OCI-LY1 (cell line): ENCODE results near the gene TLR4.

Experiments
- CTCF ChIP-seq: fragments of 200-600 bp; sonication (generic), shearing (Covaris generic); IDR thresholded peaks from 2 replicates; pipeline ENCODE4 v1.5.1; 2017; ENCODE audit warnings: mild to moderate bottlenecking, antibody characterized with exemption, low read length, moderate library complexity, mixed read lengths
- EZH2 ChIP-seq: fragments of 200-600 bp; sonication (generic), shearing (Covaris generic); IDR thresholded peaks from 2 replicates; pipeline ENCODE4 v1.8.0; 2017; ENCODE audit warnings: borderline replicate concordance, mixed run types, mild to moderate bottlenecking, antibody characterized with exemption, low read length, moderate library complexity, mixed read lengths

DNA sequence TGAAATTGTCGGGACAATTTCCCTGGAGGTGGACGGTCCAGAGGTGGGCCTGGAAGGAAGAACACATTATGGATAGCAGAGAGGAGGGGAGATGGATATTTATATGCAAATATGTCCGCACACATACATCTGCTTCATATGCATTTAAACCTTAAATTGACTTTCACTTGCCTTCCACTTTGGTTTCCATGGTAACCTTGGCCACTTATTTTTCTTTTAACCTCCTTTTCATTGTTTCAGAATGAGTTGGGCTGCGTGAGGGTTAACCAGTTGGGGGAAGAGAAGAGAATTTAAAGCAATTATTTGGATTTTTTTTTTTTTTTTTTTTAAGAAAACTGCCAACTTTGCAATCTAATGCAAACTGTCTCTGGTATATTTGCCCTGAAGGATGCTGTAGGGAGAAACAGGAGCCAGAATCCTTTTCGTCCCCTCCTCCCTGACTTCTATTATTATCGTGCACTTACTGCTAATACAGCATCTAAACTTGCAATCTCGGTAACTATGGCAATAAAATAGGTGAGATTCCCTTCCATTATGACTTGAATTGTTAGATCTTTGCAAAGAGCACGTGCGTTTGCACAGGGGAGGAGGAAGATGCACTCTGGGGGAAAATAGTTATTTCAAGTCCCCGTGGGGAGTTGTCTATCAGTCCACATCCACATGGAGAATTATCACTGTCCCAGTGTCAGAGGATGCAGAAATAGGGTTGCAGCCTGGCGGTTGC is 35.6 kb downstream of the TLR4 start:
- no peak for TF ChIP-seq CTCF
- TF ChIP-seq EZH2: no peak
